ENCODE data around the gene NEK6.

- TF ChIP-seq CTCF (IDR thresholded peaks at IDR 0.05; ENCODE audit: low read depth, low read length) (no peak), POLR2A (IDR thresholded peaks at IDR 0.05; ENCODE audit: extremely low read depth, insufficient read length) (no peak), MYC (IDR thresholded peaks at IDR 0.05; ENCODE audit: low read depth, low read length) (no peak), MAX (IDR thresholded peaks at IDR 0.05; ENCODE audit: low read depth, low read length) (no peak)
Observed at GRCh38 chr9:124368692-124369091, 110.9 kb downstream of the NEK6 start.

Data from NB4 (cell line).